ENCODE measurements around the gene ZNF385B.

Gene ZNF385B

DNA sequence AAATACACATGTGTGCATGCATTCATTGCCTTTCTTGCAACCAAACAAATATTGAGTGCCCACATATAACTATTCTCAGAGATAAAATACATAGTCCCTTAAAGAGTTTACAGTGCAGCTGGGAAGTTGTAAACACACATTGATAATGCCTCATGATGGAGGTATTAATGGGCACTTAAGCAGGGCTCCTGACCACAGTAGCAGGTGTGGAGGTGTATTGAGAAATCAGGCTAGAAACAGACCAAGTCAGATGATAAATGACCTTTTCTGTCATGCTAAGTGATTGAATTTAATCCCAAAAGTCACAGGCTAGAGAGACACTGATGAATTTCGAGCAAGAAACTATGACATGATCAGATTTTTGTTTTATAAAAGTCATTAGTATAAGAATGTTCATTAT is 157.7 kb downstream of the ZNF385B start:
- no peak overlapping the region for H3K4me3 ChIP-seq (replicated peaks; ENCODE audit: low read depth, low read length)
- TF ChIP-seq, protein P1, sequence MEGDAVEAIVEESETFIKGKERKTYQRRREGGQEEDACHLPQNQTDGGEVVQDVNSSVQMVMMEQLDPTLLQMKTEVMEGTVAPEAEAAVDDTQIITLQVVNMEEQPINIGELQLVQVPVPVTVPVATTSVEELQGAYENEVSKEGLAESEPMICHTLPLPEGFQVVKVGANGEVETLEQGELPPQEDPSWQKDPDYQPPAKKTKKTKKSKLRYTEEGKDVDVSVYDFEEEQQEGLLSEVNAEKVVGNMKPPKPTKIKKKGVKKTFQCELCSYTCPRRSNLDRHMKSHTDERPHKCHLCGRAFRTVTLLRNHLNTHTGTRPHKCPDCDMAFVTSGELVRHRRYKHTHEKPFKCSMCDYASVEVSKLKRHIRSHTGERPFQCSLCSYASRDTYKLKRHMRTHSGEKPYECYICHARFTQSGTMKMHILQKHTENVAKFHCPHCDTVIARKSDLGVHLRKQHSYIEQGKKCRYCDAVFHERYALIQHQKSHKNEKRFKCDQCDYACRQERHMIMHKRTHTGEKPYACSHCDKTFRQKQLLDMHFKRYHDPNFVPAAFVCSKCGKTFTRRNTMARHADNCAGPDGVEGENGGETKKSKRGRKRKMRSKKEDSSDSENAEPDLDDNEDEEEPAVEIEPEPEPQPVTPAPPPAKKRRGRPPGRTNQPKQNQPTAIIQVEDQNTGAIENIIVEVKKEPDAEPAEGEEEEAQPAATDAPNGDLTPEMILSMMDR (IDR thresholded peaks at IDR 0.05; ENCODE audit: insufficient read depth, low read length, poor library complexity, severe bottlenecking) = no peak
- H3K36me3 ChIP-seq (ENCODE audit: control insufficient read depth, insufficient read depth, low read length) = no peaks in the 10 kb centered on the region
- H3K27me3 ChIP-seq (replicated peaks; ENCODE audit: control insufficient read depth, insufficient read depth, low read length) = no peaks in the 10 kb centered on the region
- no peak for DNase-seq (ENCODE audit: extremely low read depth, insufficient read length)

GRCh38 chr2:179702912-179703311 is 158.5 kb downstream of the ZNF385B start:
- TF ChIP-seq, protein P1 (IDR thresholded peaks at IDR 0.05; ENCODE audit: insufficient read depth, low read length, poor library complexity, severe bottlenecking) = no peak
- no peak overlapping the region for H3K4me3 ChIP-seq (replicated peaks; ENCODE audit: low read depth, low read length)
- no peaks in the 10 kb centered on the region for H3K36me3 ChIP-seq (ENCODE audit: control insufficient read depth, insufficient read depth, low read length)
- no peaks in the 10 kb centered on the region for H3K27me3 ChIP-seq (replicated peaks; ENCODE audit: control insufficient read depth, insufficient read depth, low read length)
- no peak for DNase-seq (ENCODE audit: extremely low read depth, insufficient read length)

- no peak for DNase-seq (ENCODE audit: extremely low read depth, insufficient read length)
- no peak overlapping the region for H3K4me3 ChIP-seq (replicated peaks; ENCODE audit: low read depth, low read length)
- TF ChIP-seq, protein P1 (IDR thresholded peaks at IDR 0.05; ENCODE audit: insufficient read depth, low read length, poor library complexity, severe bottlenecking) = no peak
Observed at GRCh38 chr2:179701524-179702110, 159.8 kb downstream of the ZNF385B start.

DNA sequence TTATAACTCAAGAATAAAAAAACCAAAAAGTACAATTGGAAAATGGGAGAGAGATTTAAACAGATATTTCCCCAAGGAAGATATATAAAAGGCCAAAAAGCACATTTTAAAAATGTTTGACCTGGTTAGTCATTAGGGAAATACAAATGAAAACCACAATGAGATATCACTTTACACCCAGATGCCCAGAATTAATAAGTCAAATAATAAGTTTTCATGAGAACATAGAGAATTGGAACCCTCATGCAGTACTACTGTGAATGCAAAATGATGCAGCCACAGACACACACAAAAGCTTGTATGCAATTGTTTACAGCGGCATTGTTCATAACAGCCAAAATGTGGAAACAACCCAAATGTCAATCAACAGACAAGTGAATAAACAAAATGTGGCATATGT is 165.9 kb downstream of the ZNF385B start:
- no peak for DNase-seq (ENCODE audit: extremely low read depth, insufficient read length)
- Histone ChIP-seq H3K27me3 (replicated peaks; ENCODE audit: control insufficient read depth, insufficient read depth, low read length) (no peaks in the 10 kb centered on the region), H3K36me3 (ENCODE audit: control insufficient read depth, insufficient read depth, low read length) (no peaks in the 10 kb centered on the region), H3K4me3 (replicated peaks; ENCODE audit: low read depth, low read length) (no peak overlapping the region)
- TF ChIP-seq, protein P1 (IDR thresholded peaks at IDR 0.05; ENCODE audit: insufficient read depth, low read length, poor library complexity, severe bottlenecking) = no peak

More at GRCh38 chr2:179701524-179702110, 159.8 kb downstream of the ZNF385B start:
- Histone ChIP-seq H3K36me3 (ENCODE audit: control insufficient read depth, insufficient read depth, low read length) (no peaks in the 10 kb centered on the region), H3K27me3 (replicated peaks; ENCODE audit: control insufficient read depth, insufficient read depth, low read length) (no peaks in the 10 kb centered on the region)

GRCh38 chr2:179694963-179695362 is 166.4 kb downstream of the ZNF385B start:
- H3K36me3 ChIP-seq (ENCODE audit: control insufficient read depth, insufficient read depth, low read length) = no peaks in the 10 kb centered on the region
- TF ChIP-seq, protein P1 (IDR thresholded peaks at IDR 0.05; ENCODE audit: insufficient read depth, low read length, poor library complexity, severe bottlenecking) = no peak
- no peak for DNase-seq (ENCODE audit: extremely low read depth, insufficient read length)
- no peak overlapping the region for H3K4me3 ChIP-seq (replicated peaks; ENCODE audit: low read depth, low read length)
- no peaks in the 10 kb centered on the region for H3K27me3 ChIP-seq (replicated peaks; ENCODE audit: control insufficient read depth, insufficient read depth, low read length)

DNA sequence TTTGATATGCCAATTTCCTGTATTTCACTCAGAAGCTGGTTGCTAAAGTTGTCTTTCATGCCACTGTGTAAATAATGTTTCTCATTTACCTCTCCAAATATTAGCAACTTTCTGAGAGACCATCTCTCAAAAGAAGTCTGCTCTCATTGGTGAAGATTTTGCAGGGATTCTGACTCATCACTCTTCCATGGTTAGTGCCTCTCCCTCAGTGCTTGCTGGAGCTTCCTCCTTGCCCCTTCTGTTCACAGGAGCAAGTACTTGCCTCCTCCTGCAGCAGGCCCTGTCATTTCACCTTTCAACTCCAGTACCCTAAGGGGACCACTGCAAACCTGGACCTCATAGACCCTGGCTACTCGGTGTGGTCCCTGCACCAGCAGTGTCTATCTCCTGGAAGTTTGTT is 168.8 kb downstream of the ZNF385B start:
- H3K36me3 ChIP-seq (ENCODE audit: control insufficient read depth, insufficient read depth, low read length) = no peaks in the 10 kb centered on the region
- H3K27me3 ChIP-seq (replicated peaks; ENCODE audit: control insufficient read depth, insufficient read depth, low read length) = no peaks in the 10 kb centered on the region
- TF ChIP-seq, protein P1 (IDR thresholded peaks at IDR 0.05; ENCODE audit: insufficient read depth, low read length, poor library complexity, severe bottlenecking) = no peak
- H3K4me3 ChIP-seq (replicated peaks; ENCODE audit: low read depth, low read length) = no peak overlapping the region
- DNase-seq (ENCODE audit: extremely low read depth, insufficient read length) = no peak
